ENCODE data around the gene WDR27.
"Not testable (repeated sequence)": the region's sequence is repeated elsewhere in the genome, so short reads cannot be mapped to it uniquely, and the experiment has no call there.

Gene WDR27

DNA sequence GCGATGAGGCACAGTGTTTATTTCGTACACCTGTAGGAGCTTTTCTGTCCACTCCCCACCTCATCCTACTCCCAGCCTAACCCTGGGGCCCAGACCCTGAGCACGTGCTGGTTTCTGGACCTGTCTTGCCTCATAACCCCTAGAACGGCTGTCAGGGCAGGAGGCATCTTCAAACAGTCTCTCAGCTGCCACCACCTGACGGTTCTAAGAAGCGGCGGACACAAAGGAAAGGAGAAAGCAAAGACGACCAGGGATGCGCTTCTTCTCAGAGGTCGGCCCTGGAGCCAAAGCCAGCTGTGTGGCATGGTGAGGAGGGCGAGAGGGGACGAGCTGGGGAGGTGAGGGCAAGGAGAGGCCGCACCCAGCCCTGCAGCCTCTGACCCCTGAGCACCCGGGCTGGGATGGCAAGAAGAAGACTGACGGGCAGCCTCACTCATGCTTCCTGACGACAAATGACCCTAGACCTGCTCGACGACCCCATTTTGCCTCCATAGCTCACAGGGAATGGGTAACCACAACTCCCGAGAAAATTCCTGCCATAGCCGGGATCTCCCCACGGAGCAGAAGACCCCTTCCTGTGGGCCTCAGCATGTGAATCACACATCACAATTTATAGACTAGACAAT is 62.1 kb downstream of the WDR27 start:
- ATAC-seq (no peak), DNase-seq (no peak)

- ATAC-seq, result no peak
- no peak for DNase-seq
Observed at GRCh38 chr6:169638915-169639314, 62.9 kb downstream of the WDR27 start.

GRCh38 chr6:169638388-169638787 is 63.4 kb downstream of the WDR27 start:
- DNase-seq (no peak), ATAC-seq (no peak)

GRCh38 chr6:169635345-169635744 is 66.5 kb downstream of the WDR27 start:
- DNase-seq (no peak), ATAC-seq (no peak)

GRCh38 chr6:169632841-169633240 is 69.0 kb downstream of the WDR27 start:
- DNase-seq (no peak), ATAC-seq (no peak)

GRCh38 chr6:169629256-169629655 is 72.6 kb downstream of the WDR27 start:
- DNase-seq (no peak), ATAC-seq (no peak)

GRCh38 chr6:169627736-169628607 is 73.9 kb downstream of the WDR27 start:
- DNase-seq (no peak), ATAC-seq (no peak)

- ATAC-seq, result no peak
- DNase-seq, result no peak
Observed at GRCh38 chr6:169626649-169627048, 75.2 kb downstream of the WDR27 start.

GRCh38 chr6:169626169-169626568 is 75.7 kb downstream of the WDR27 start:
- DNase-seq (no peak), ATAC-seq (no peak)

GRCh38 chr6:169625376-169625775 is 76.5 kb downstream of the WDR27 start:
- DNase-seq (no peak), ATAC-seq (no peak)

DNA sequence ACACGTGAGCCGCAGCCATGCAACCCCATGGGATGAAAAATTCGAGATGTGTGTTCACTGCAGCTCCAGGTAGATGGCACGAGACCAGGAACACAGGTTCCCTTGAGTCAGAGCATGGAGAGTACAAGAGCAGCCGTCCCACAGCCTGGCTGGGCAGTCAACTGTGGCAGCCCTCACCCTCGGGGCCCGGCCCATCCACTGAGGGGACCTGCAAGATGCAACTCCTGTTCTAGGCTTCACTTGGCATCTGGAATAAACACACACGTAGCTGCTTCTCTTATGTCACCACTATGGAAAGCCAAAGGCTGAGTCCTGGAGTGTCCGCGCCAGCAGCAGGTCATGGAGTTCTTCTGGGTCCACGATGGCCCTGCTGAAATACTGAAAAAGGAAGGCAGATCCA is 77.0 kb downstream of the WDR27 start:
- DNase-seq (no peak), ATAC-seq (no peak)

GRCh38 chr6:169623975-169624374 is 77.9 kb downstream of the WDR27 start:
- DNase-seq (no peak), ATAC-seq (no peak)

DNA sequence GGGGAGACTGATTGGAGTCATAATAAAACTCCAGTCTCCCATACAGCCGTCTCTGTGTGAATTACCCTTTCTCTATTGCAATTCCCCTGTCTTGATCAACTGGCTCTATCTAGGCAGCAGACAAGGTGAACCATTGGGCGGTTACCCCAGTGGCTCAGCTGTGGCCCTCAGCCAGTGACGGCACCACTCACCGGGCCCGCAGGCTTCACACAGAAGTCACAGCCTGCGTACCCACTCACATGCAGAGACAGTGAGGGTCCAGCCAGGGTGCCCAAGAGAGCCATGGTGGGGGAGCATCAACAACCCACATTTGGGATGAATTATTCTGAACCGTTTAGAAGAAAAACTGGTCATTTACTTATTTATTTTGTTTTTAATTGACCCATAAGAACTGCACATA is 78.5 kb downstream of the WDR27 start:
- no peak for ATAC-seq
- no peak for DNase-seq

- ATAC-seq (no peak), DNase-seq (no peak)
Observed at GRCh38 chr6:169622618-169623017, 79.2 kb downstream of the WDR27 start.

GRCh38 chr6:169621311-169621710 is 80.5 kb downstream of the WDR27 start:
- DNase-seq, result no peak
- no peak for ATAC-seq

- ATAC-seq, result no peak
- no peak for DNase-seq
Observed at GRCh38 chr6:169620171-169621130, 81.4 kb downstream of the WDR27 start.

GRCh38 chr6:169619650-169620049 is 82.2 kb downstream of the WDR27 start:
- ATAC-seq, result no peak
- no peak for DNase-seq

- no peak for DNase-seq
- no peak for ATAC-seq
Observed at GRCh38 chr6:169618526-169619490, 83.0 kb downstream of the WDR27 start.

- DNase-seq (no peak), ATAC-seq (no peak)
Observed at GRCh38 chr6:169617562-169617961, 84.3 kb downstream of the WDR27 start.

- DNase-seq, ATAC-seq: not testable (repeated sequence)
Observed at GRCh38 chr6:169608609-169609008, 93.2 kb downstream of the WDR27 start.

GRCh38 chr6:169604076-169604475 is 97.8 kb downstream of the WDR27 start:
- ATAC-seq (no peak), DNase-seq (no peak)
